GM13976 (cell line): ENCODE results near the gene SERTAD1.
"Not testable (repeated sequence)": the region's sequence is repeated elsewhere in the genome, so short reads cannot be mapped to it uniquely, and the experiment has no call there.

ENCODE experiments used
- DNase-seq: peaks from one replicate; pipeline ENCODE4 v3.0.0; 2012; ENCODE audit warnings: low spot score
- in situ Hi-C: fragments of 300-500 bp; cut with MboI; formaldehyde crosslinking; loops from one replicate; pipeline ENCODE4 v1.12.0; 2022; ENCODE audit warnings: low sequenced_read_pairs, mixed read lengths, inconsistent platforms; ENCODE audit not compliant: unreplicated experiment
- TF ChIP-seq, protein P1 (sequence below): IDR thresholded peaks from 2 replicates; pipeline ENCODE4 v1.5.1; 2012; ENCODE audit warnings: borderline replicate concordance, mild to moderate bottlenecking; ENCODE audit not compliant: insufficient read depth; ENCODE audit errors: extremely low read depth, missing control alignments, control extremely low read depth

The SERTAD1 gene

DNA sequence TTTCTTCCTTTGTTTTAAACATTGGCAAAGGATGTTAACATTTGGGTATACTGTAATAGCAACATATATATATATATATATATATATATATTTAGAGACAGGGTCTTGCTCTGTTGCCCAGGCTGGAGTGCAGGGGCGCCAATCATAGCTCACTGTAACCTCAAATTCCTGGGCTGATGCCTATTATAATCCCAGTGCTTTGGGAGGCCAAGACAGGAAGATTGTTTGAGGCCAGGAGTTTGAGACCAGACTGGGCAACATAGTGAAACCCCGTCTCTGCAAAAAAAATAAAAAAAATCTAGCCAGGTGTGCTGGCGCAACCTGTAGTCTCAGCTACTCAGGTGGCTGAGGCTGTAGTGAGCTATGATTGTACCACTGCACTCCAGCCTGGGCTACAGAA lies 34.4 kb upstream of the SERTAD1 start:
- DNase-seq: no peak
- in situ Hi-C loops: no loop called here
- TF ChIP-seq, protein P1, sequence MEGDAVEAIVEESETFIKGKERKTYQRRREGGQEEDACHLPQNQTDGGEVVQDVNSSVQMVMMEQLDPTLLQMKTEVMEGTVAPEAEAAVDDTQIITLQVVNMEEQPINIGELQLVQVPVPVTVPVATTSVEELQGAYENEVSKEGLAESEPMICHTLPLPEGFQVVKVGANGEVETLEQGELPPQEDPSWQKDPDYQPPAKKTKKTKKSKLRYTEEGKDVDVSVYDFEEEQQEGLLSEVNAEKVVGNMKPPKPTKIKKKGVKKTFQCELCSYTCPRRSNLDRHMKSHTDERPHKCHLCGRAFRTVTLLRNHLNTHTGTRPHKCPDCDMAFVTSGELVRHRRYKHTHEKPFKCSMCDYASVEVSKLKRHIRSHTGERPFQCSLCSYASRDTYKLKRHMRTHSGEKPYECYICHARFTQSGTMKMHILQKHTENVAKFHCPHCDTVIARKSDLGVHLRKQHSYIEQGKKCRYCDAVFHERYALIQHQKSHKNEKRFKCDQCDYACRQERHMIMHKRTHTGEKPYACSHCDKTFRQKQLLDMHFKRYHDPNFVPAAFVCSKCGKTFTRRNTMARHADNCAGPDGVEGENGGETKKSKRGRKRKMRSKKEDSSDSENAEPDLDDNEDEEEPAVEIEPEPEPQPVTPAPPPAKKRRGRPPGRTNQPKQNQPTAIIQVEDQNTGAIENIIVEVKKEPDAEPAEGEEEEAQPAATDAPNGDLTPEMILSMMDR: no peak

DNA sequence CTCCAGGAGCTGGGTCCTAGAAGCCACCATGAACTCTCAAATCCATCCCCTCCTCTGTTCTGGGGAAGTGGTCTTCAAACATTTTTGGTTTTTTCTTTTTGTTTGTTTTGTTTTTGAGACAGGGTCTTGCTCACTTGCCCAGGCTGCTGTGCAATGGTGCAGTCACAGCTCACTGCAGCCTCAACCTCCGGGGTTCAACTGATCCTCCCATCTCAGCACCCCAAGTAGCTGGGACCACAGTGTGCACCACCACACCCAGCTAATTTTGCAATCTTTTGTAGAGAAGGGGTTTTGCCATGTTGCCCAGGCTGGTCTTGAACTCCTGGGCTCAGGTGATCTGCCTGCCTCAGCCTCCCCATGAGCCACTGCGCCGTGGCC lies 32.8 kb upstream of the SERTAD1 start:
- TF ChIP-seq, protein P1: no peak
- in situ Hi-C loops: no loop called here

DNA sequence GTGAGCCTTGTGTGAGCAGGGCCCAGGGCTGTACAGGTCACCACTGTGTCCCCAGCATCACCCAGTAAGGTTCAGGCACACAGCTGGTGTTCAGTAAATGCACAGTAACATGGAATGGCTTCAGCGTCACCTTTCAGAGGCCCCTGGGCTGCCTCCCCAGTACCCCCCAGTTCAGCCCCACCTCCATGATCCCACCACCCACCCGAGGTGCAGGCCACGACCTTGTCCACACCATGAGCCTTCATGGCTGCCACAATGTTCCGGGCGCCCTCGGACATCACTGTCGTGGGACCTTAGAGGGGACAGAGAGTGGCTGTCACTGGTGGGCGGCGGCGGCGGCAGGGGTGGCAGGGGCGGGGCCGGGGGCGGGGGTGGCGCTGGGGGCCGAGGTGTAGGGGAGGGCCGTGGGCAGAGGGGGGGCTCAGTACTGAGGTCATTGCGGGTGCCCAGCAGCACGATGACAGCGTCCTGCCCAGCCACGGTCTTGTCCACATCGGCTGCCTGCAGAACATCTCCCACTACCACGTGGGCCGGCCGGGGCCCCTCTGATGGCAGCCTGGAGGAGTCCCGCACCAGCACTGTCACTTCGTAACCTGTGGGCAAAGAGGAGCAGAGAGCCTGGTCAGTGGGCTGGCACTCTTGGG lies 32.3 kb upstream of the SERTAD1 start:
- TF ChIP-seq, protein P1: no peak
- in situ Hi-C loops: no loop called here
- DNase-seq: no peak

More for the DNA sequence above, 32.8 kb upstream of the SERTAD1 start:
- DNase-seq: no peak

DNA sequence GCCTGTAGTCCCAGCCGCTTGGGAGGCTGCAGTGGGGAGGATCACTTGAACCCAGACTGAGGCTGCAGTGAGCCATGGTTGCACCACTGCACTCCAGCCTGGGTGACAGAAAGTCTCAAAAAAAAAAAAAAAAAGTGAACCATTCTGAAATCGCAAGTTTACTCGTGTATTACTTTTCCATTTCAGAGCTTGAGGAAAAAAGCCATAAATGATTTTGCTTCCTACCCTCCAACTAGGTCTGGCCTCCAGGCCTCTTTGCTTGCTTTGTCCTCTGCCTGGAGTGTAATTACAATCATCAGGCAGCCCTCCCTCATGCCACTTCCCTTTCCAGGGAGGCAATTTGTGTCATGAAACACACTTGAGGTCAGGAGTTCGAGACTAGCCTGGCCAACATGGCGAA lies 31.3 kb upstream of the SERTAD1 start:
- TF ChIP-seq, protein P1: no peak
- DNase-seq: no peak
- in situ Hi-C loops: no loop called here

DNA sequence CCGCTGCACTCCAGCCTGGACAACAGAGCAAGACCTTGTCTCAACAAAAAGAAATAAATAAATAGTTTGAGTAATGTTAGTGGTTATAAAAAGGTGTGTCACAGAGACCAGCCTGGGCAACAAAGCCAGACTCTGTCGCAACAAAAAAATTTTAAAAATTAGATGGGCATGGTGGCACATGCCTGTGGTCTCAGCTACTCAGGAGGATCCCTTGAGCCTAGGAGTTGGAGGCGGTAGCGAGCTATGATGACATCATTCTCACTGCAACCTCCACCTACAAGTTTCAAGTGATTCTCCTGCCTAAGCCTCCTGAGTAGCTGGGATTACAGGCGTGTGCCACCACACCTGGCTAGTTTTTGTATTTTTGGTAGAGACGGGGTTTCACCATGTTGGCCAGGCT lies 28.2 kb upstream of the SERTAD1 start:
- in situ Hi-C loops, DNase-seq: not testable (repeated sequence)

DNA sequence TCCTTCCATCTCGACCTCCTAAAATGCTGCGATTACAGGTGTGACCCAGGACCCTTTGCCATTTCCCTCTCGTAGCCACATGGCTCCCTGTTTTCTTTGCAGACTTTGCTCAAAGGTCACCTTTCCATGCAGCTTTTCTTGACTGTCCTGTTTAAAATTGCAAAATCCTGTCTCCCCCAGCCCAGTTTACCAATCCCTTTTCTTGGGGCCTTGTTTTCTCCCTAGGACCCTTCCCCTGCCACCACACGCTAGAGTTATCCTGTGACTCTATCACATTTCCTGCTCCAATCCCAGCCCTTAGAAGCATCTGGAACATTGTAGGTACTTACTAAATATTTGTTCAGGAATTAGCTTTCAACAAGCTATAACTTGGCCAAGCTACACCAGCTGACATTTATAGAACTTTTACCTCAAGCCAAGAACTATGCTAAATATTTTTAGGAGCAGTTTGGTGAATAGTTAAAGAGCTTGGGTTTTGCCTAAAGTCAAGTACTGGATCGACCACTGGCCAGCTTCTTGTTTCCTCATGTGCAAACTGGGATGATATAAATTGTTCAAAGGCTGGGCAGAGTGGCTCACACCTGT lies 27.5 kb upstream of the SERTAD1 start:
- DNase-seq: no peak
- in situ Hi-C loops: no loop called here
- TF ChIP-seq, protein P1: no peak

DNA sequence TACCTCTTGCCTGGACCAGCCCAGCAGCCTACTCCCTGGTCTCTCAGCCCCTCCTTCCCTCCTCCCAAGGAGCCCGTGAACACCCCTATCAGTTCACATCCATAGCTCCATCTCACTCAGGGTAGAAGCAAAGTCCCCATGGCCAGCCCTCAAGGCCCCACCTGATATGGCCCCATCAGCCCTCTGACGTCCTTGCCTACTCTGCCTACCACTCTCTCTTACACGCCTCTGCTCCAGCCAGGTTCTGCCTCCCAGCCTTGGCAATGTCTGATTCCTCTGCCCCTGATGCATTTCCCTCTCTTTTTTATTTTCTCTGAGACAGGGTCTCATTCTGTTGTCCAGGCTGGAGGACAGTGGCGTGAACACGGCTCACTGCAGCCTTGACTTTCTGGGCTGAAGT lies 26.2 kb upstream of the SERTAD1 start:
- TF ChIP-seq, protein P1: no peak
- in situ Hi-C loops: no loop called here
- DNase-seq: no peak
